Measurements from ENCODE around the gene COL4A2.

The COL4A2 gene

DNA sequence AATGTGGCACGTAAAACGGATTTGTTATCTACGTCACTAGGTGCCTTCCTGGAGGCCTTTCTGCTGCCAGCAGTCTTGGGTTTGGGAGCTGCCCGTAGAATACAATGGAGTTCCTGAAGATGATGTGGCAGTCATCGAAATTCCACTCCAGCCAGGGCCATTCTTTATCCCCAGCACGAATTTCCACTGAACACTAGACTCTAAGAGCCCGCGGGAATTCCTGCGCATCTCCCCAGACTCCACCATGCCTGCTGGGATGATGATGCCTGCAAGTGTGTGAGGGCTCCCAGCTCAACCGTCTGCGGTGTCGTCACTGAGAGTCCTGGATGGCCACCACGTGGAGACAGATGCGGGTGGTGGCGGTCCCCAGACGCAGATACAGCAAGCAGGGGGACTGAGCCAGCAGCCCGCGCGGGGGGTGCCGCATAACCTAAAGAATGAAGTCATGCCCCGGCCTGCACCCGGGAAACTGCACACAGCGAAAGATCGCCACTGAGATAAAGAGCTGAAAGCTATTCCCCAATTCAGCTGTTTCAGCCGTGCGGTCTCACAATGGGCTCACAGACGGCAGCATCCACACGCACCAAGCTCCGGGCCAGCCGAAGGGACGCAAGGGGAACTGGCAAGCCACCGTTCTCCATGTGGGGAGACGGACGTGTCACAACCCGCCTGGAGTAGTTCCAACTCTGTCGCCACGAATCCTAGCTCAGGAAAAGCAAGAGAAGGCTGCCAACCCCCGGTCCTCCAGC is 41.2 kb upstream of the COL4A2 start:
- TF ChIP-seq, protein P1, sequence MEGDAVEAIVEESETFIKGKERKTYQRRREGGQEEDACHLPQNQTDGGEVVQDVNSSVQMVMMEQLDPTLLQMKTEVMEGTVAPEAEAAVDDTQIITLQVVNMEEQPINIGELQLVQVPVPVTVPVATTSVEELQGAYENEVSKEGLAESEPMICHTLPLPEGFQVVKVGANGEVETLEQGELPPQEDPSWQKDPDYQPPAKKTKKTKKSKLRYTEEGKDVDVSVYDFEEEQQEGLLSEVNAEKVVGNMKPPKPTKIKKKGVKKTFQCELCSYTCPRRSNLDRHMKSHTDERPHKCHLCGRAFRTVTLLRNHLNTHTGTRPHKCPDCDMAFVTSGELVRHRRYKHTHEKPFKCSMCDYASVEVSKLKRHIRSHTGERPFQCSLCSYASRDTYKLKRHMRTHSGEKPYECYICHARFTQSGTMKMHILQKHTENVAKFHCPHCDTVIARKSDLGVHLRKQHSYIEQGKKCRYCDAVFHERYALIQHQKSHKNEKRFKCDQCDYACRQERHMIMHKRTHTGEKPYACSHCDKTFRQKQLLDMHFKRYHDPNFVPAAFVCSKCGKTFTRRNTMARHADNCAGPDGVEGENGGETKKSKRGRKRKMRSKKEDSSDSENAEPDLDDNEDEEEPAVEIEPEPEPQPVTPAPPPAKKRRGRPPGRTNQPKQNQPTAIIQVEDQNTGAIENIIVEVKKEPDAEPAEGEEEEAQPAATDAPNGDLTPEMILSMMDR (IDR thresholded peaks at IDR 0.05; ENCODE audit: low read depth, low read length): no peak
- Histone ChIP-seq H3K27ac (no peak overlapping the region), H3K4me3 (ENCODE audit: low read depth, low read length) (no peak overlapping the region), H3K27me3 (ENCODE audit: insufficient read depth, low read depth, severe bottlenecking) (no peaks in the 10 kb centered on the region), H3K36me3 (no peaks in the 10 kb centered on the region), H3K9me3 (ENCODE audit: severe bottlenecking) (no peaks in the 10 kb centered on the region)
- no peak for DNase-seq

DNA sequence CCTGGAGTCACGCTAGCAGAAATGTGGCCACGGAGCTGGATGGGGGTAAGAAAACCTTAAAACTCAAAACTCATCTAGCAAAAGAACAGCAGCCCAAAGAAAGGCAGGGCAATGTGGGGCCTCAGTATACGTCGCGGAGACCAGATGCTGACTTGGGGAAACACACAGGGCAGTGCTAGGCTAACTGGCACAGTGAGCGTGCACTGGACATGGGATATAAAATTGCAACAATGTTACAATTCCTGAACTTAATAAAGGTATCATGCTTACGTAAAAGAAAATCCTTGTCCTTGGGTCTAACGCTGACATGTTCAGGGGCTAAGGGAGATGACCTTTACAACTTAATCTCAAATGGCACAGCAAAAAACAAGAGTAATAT is 40.7 kb upstream of the COL4A2 start:
- DNase-seq: no peak
- no peaks in the 10 kb centered on the region for H3K9me3 ChIP-seq (ENCODE audit: severe bottlenecking)
- no peak overlapping the region for H3K4me3 ChIP-seq (ENCODE audit: low read depth, low read length)
- no peak overlapping the region for H3K27ac ChIP-seq
- no peaks in the 10 kb centered on the region for H3K36me3 ChIP-seq
- TF ChIP-seq, protein P1 (IDR thresholded peaks at IDR 0.05; ENCODE audit: low read depth, low read length): no peak
- H3K27me3 ChIP-seq (ENCODE audit: insufficient read depth, low read depth, severe bottlenecking): no peaks in the 10 kb centered on the region

DNA sequence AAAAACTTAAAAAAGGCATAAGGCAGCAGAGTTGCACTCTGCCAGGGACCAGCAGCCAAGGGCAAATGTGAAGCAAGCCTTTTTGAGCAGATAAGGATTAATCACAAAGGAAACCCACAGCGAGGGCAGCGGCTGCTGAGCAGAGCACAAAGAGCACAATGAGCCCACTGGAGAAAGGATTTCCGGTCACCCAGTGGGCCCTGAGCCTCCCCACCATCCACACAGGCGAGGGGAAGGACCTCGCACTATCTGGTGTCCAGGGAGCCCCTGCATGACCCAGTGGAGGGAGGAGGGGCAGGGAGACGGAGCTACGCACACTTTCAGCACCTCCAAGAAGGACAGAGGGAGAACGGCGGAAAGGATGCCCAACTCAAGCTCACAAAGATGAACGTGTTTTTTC is 40.1 kb upstream of the COL4A2 start:
- H3K4me3 ChIP-seq (ENCODE audit: low read depth, low read length): no peak overlapping the region
- DNase-seq: no peak
- TF ChIP-seq, protein P1 (IDR thresholded peaks at IDR 0.05; ENCODE audit: low read depth, low read length): no peak
- no peaks in the 10 kb centered on the region for H3K9me3 ChIP-seq (ENCODE audit: severe bottlenecking)
- no peaks in the 10 kb centered on the region for H3K36me3 ChIP-seq
- H3K27ac ChIP-seq: no peak overlapping the region
- H3K27me3 ChIP-seq (ENCODE audit: insufficient read depth, low read depth, severe bottlenecking): no peaks in the 10 kb centered on the region

DNA sequence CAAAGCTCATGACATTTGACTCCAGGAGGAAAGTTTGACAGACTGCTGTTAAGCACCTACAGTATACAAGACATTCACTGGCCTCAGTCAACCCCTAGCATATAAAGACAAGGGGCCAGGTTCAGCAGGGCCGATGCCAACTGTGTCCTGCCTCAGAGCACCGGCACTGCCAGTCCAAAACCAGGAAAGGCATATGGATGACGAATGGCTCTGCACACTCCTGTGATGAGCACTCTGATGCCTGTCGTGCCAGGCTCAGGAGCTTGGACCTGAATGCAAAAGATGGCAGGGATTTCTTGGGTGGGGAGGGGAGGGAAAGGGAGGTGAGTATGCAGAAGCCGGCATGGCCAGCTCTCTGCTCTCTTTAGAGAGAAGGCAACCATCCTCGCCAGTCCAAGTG is 39.0 kb upstream of the COL4A2 start:
- Histone ChIP-seq H3K4me3 (ENCODE audit: low read depth, low read length) (no peak overlapping the region), H3K27ac (no peak overlapping the region), H3K27me3 (ENCODE audit: insufficient read depth, low read depth, severe bottlenecking) (no peaks in the 10 kb centered on the region), H3K9me3 (ENCODE audit: severe bottlenecking) (no peaks in the 10 kb centered on the region), H3K36me3 (no peaks in the 10 kb centered on the region)
- DNase-seq: no peak
- TF ChIP-seq, protein P1 (IDR thresholded peaks at IDR 0.05; ENCODE audit: low read depth, low read length): no peak

DNA sequence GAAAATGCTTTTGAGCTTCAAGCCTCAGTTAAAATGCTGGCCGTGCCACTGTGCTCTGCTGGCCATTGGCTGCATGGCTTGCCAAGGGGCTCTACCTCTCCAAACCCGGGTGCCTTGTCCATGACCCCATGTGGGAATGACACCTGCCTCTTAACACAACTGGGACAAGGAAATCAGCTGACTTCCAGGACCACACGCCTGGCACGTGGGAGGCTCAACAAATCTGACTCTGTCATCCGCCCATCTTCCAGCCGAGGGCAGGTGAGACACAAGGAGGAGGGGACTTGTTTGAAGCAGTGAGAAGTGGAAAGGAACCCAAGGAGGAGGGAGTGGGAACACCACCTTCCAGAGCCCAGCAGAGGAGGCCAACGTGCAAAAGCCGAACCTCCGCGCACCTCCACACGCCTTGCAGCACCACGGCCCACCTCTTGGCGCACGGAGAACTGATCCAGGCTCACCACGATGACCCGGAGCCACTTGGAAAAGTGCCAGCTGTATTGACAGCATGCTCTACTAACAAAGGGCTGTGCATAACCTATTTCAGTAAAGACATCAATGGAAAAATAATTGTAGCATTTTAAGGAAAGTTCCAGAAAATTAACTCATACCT is 38.4 kb upstream of the COL4A2 start:
- TF ChIP-seq, protein P1 (IDR thresholded peaks at IDR 0.05; ENCODE audit: low read depth, low read length): no peak
- no peaks in the 10 kb centered on the region for H3K36me3 ChIP-seq

More for the DNA sequence above, 38.4 kb upstream of the COL4A2 start:
- DNase-seq: no peak
- Histone ChIP-seq H3K4me3 (ENCODE audit: low read depth, low read length) (no peak overlapping the region), H3K27ac (no peak overlapping the region), H3K9me3 (ENCODE audit: severe bottlenecking) (no peaks in the 10 kb centered on the region), H3K27me3 (ENCODE audit: insufficient read depth, low read depth, severe bottlenecking) (no peaks in the 10 kb centered on the region)

Measured in WERI-Rb-1 (cell line).